Stimulated activated CD8-positive, alpha-beta memory T cell treated with anti-CD3 and anti-CD28 coated beads, Interleukin-15, amount 100 ng/mL, for 4 hours (primary cell): ENCODE data around the gene IQGAP1.
"Not testable (repeated sequence)": the region's sequence is repeated elsewhere in the genome, so short reads cannot be mapped to it uniquely, and the experiment has no call there.

ENCODE experiments used
- DNase-seq, 2 donors: peaks; one replicate each; pipeline ENCODE4 v3.0.0-alpha.2; 2020; ENCODE audit warnings: low read depth in 2 of 2

IQGAP1 gene

GRCh38 chr15:90524018-90524803, 136.2 kb downstream of the IQGAP1 start:
- not testable (repeated sequence) for DNase-seq

- no peak for DNase-seq
These were observed 140.9 kb downstream of the IQGAP1 start for GRCh38 chr15:90529011-90529370.

- DNase-seq = peak in 1 of 2 donors; percentile 29
These were observed 141.6 kb downstream of the IQGAP1 start, which contains the start of gene CRTC3 for GRCh38 chr15:90529371-90530249. CRTC3 (plus strand) TSS chr15:90529923; CDS start chr15:90530072, 149 bp downstream.

- DNase-seq = peak in 1 of 2 donors; percentile 20
These were observed 142.4 kb downstream of the IQGAP1 start for GRCh38 chr15:90530250-90531051.

GRCh38 chr15:90531147-90531546, 143.1 kb downstream of the IQGAP1 start:
- no peak for DNase-seq

- no peak for DNase-seq
These were observed 147.2 kb downstream of the IQGAP1 start for GRCh38 chr15:90535254-90535653.

GRCh38 chr15:90539789-90540188, 151.7 kb downstream of the IQGAP1 start:
- no peak for DNase-seq

GRCh38 chr15:90540768-90541167, 152.7 kb downstream of the IQGAP1 start:
- DNase-seq = no peak

GRCh38 chr15:90545095-90545494, 157.1 kb downstream of the IQGAP1 start:
- DNase-seq = no peak

GRCh38 chr15:90547540-90547939, 159.5 kb downstream of the IQGAP1 start:
- DNase-seq = no peak

GRCh38 chr15:90550919-90551318, 162.9 kb downstream of the IQGAP1 start:
- no peak for DNase-seq
